M059J (cell line): ENCODE measurements around the gene FYN. TPM values are rescaled to one million over a fixed set of nuclear protein-coding genes. Genes with fewer than 3 reads are reported as not detected.

Experiments used
- DNase-seq: peaks from one replicate; pipeline ENCODE4 v3.0.0-alpha.2; 2012; ENCODE audit warnings: low read depth
- total RNA-seq: library from RNA; depleted of rRNA; stranded (reverse); fragments of >200 nt; shearing (Covaris generic); gene quantifications from 2 replicates; pipeline ENCODE4 v1.2.3, GENCODE V29; 2014

Gene FYN
- total RNA-seq, 1 experiment from 2014 or later: 63.4 TPM

GRCh38 chr6:111727041-111727440 lies 146.2 kb downstream of the FYN start:
- peak; percentile 94 for DNase-seq

- no peak for DNase-seq
These were observed 147.7 kb downstream of the FYN start for GRCh38 chr6:111725446-111726112.

- no peak for DNase-seq
These were observed 148.7 kb downstream of the FYN start for GRCh38 chr6:111724505-111724904.

- DNase-seq: no peak
These were observed 149.2 kb downstream of the FYN start for GRCh38 chr6:111724039-111724438.

- no peak for DNase-seq
These were observed 149.8 kb downstream of the FYN start for GRCh38 chr6:111723412-111723970.

GRCh38 chr6:111722179-111722731 lies 151.0 kb downstream of the FYN start:
- DNase-seq: peak; percentile 35

GRCh38 chr6:111721753-111722154 lies 151.5 kb downstream of the FYN start:
- no peak for DNase-seq

- DNase-seq: no peak
These were observed 152.2 kb downstream of the FYN start for GRCh38 chr6:111720931-111721496.

- no peak for DNase-seq
These were observed 154.3 kb downstream of the FYN start for GRCh38 chr6:111718990-111719389.

GRCh38 chr6:111718326-111718725 lies 154.9 kb downstream of the FYN start:
- DNase-seq: no peak

GRCh38 chr6:111717621-111718020 lies 155.6 kb downstream of the FYN start:
- no peak for DNase-seq

- DNase-seq: no peak
These were observed 156.9 kb downstream of the FYN start for GRCh38 chr6:111716325-111716724.

GRCh38 chr6:111715321-111715720 lies 157.9 kb downstream of the FYN start:
- DNase-seq: no peak

- DNase-seq: no peak
These were observed 158.6 kb downstream of the FYN start for GRCh38 chr6:111714416-111715270.

GRCh38 chr6:111713811-111714210 lies 159.4 kb downstream of the FYN start:
- DNase-seq: no peak

- no peak for DNase-seq
These were observed 160.0 kb downstream of the FYN start for GRCh38 chr6:111713236-111713635.

- peak; percentile 30 for DNase-seq
These were observed 161.1 kb downstream of the FYN start for GRCh38 chr6:111711984-111712752.

GRCh38 chr6:111711476-111711875 lies 161.8 kb downstream of the FYN start:
- no peak for DNase-seq

- no peak for DNase-seq
These were observed 162.3 kb downstream of the FYN start for GRCh38 chr6:111710911-111711310.

GRCh38 chr6:111710439-111710838 lies 162.8 kb downstream of the FYN start:
- DNase-seq: no peak

GRCh38 chr6:111709615-111710398 lies 163.4 kb downstream of the FYN start:
- DNase-seq: peak; percentile 73
